Epithelial cell of esophagus (primary cell): ENCODE results near the gene DHX35.

Experiments used
- DNase-seq: peaks from one replicate; pipeline ENCODE4 v3.0.0; 2010; ENCODE audit warnings: low read depth
- H3K4me3 ChIP-seq: 2 replicates; pipeline ENCODE4 v1.5.1; 2011; ENCODE audit warnings: mild to moderate bottlenecking, low read length, control low read depth
- TF ChIP-seq, protein P1 (sequence below): IDR thresholded peaks from 2 replicates; pipeline ENCODE4 v1.5.1; 2011; ENCODE audit warnings: low read depth, mild to moderate bottlenecking, low read length, control low read depth, inconsistent platforms; ENCODE audit not compliant: insufficient read depth; ENCODE audit errors: missing control alignments

The DHX35 gene

GRCh38 chr20:38962928-38963401 is 821 bp downstream of the DHX35 start:
- peak overlapping the region; percentile 91 for H3K4me3 ChIP-seq
- TF ChIP-seq, protein P1, sequence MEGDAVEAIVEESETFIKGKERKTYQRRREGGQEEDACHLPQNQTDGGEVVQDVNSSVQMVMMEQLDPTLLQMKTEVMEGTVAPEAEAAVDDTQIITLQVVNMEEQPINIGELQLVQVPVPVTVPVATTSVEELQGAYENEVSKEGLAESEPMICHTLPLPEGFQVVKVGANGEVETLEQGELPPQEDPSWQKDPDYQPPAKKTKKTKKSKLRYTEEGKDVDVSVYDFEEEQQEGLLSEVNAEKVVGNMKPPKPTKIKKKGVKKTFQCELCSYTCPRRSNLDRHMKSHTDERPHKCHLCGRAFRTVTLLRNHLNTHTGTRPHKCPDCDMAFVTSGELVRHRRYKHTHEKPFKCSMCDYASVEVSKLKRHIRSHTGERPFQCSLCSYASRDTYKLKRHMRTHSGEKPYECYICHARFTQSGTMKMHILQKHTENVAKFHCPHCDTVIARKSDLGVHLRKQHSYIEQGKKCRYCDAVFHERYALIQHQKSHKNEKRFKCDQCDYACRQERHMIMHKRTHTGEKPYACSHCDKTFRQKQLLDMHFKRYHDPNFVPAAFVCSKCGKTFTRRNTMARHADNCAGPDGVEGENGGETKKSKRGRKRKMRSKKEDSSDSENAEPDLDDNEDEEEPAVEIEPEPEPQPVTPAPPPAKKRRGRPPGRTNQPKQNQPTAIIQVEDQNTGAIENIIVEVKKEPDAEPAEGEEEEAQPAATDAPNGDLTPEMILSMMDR = no peak
- no peak for DNase-seq

DNA sequence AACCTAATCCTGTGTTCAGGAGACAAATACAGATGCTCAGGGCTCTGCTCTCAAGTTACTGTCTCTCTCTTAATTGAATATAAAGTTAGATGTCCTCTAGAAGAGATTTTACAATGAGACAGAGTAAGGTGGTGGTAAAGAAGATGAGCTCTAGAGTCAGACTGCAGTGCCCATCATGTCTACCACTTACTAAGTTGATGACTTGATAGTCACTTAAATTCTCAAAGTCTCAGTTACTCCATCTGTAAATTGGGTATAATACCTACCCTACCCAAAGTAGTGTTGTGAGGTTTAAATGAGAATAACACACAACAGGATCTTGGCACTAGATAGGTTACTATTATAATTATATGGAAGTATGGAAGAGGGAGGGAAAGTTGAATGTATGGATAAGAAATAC is 1.6 kb downstream of the DHX35 start:
- no peak for DNase-seq
- TF ChIP-seq, protein P1 = no peak
- H3K4me3 ChIP-seq = no peak overlapping the region

DNA sequence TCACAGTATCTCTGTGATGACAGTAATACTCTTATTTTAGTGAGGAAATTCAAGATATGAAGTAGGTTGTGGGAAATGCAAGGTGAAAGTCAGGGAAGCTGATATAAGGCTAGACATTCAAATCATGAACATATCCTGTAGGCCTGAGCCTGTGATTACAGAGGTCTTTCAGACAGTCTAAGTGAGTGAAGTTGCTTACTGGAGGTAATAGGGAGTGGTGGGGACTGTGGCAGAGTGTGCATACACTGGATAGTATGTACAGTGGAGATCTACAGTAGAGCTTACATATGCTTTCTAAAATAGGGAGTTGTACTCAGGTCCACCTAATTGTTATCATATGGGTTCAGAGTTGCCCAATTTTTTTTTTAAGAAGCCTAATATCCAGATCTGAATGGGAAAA is 3.1 kb downstream of the DHX35 start:
- TF ChIP-seq, protein P1 = no peak
- no peak for DNase-seq
- no peak overlapping the region for H3K4me3 ChIP-seq

DNA sequence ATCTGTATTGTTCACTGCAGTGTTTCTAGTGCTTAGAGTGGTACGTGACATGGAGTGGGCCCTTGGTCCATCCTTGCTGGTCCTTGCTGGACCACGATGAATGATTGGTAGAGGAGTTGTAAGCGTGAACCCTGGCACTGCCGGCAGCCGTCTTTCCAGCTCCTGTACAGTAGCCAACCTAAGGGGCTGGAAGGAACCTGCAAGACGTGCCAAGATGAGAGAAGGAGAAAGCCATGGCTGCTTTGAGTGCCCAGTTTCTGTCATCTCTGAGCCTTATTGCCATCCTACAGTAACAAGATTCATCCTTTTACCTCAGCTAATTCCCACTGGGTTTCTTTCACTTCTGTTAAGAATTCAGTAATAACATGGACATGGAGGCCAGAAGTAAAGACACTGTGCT is 5.9 kb downstream of the DHX35 start:
- TF ChIP-seq, protein P1 = no peak
- no peak overlapping the region for H3K4me3 ChIP-seq
- no peak for DNase-seq

DNA sequence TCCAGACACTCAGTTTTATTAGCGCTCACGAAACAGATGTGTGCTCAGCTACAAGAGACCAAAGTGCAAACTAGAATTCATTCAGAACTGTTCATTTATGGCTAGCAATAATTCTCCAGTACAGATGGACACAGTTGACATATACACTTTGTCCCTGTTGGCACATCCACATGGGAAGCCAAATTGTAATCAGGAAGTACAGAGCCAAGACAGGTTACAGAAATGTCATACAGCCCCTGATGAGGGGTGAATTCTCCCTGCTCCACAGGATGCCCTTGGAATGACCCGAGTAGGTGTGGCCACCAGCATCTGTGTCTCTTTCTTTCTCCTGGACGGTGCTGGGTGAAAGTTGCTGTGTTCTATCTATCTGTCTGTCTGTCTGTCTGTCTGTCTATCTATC is 7.6 kb downstream of the DHX35 start:
- no peak for DNase-seq

DNA sequence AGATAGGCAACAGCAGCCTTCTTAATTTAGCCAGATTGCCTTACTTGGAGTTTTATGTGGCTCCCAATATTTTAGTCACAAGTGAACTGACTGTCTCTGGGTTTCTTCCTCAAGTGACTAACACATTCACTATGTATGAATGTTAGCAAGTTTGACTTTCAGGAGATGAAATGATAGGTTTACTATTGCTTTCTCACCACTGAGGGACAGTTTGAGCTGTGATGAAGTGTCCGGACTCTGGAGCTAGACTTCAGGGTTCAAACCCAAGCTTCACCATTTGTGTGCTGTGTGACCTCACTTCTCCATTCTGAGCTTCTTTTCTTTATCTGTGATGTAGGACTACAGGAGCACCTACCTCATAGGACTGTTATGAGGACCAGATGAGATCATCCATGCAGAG is 8.2 kb downstream of the DHX35 start:
- H3K4me3 ChIP-seq = no peak overlapping the region
- peak; percentile 79 for DNase-seq
- TF ChIP-seq, protein P1 = no peak

More for the DNA sequence above, 7.6 kb downstream of the DHX35 start:
- H3K4me3 ChIP-seq = no peak overlapping the region
- TF ChIP-seq, protein P1 = no peak

- TF ChIP-seq, protein P1 = no peak
- no peak for DNase-seq
- no peak overlapping the region for H3K4me3 ChIP-seq
Observed at GRCh38 chr20:38973107-38973506, 11.0 kb downstream of the DHX35 start.
